Breast epithelium (tissue), 3 donors: ENCODE measurements around the gene CAMTA1.

Experiments used
- CTCF ChIP-seq, 3 donors: fragments of 450-650 bp; IDR thresholded peaks; one replicate each; pipeline ENCODE4 v1.5.1; 2016 to 2017; ENCODE audit warnings: antibody characterized with exemption in 3 of 3, mild to moderate bottlenecking in 3 of 3, moderate library complexity in 3 of 3
- POLR2A ChIP-seq: fragments of 450-650 bp; IDR thresholded peaks from one replicate; pipeline ENCODE4 v1.6.1; 2016; ENCODE audit warnings: antibody characterized with exemption, mild to moderate bottlenecking, moderate library complexity

- TF ChIP-seq CTCF (IDR thresholded peaks at IDR 0.05) (no peak), POLR2A (no peak)
Observed at GRCh38 chr1:7315316-7315715, 530.1 kb downstream of the CAMTA1 start.
